MM.1S (cell line): ENCODE measurements around the gene SNRPA1.
"Not testable (repeated sequence)": the region's sequence is repeated elsewhere in the genome, so short reads cannot be mapped to it uniquely, and the experiment has no call there.

Source experiments
- DNase-seq: peaks from one replicate; pipeline ENCODE4 v3.0.0-alpha.2; 2015
- H2AFZ ChIP-seq: fragments of 300-600 bp; sonication (generic); 2 replicates; pipeline ENCODE4 v1.6.0; 2016; ENCODE audit warnings: antibody characterized with exemption, low read length
- H3F3A ChIP-seq: fragments of 300-600 bp; sonication (generic); 2 replicates; pipeline ENCODE4 v1.6.1; 2016; ENCODE audit warnings: mild to moderate bottlenecking, antibody characterized with exemption, low read length, moderate library complexity, mixed read lengths; ENCODE audit not compliant: insufficient read depth
- H3K27ac ChIP-seq: fragments of 300-600 bp; sonication (generic); 2 replicates; pipeline ENCODE4 v1.5.1; 2016; ENCODE audit warnings: mild to moderate bottlenecking, low read length
- H3K27me3 ChIP-seq: fragments of 300-600 bp; sonication (generic); replicated peaks from 2 replicates; pipeline ENCODE4 v1.6.0; 2016; ENCODE audit warnings: low read length; ENCODE audit not compliant: insufficient read depth
- H3K36me3 ChIP-seq: fragments of 300-600 bp; sonication (generic); replicated peaks from 2 replicates; pipeline ENCODE4 v1.6.1; 2016; ENCODE audit warnings: mild to moderate bottlenecking, low read length, mixed read lengths; ENCODE audit not compliant: insufficient read depth
- H3K4me1 ChIP-seq: fragments of 300-600 bp; sonication (generic); 2 replicates; pipeline ENCODE4 v1.6.1; 2016; ENCODE audit warnings: low read length, mixed read lengths
- H3K4me2 ChIP-seq: fragments of 300-600 bp; sonication (generic); 2 replicates; pipeline ENCODE4 v1.6.0; 2016; ENCODE audit warnings: low read depth, low read length
- H3K4me3 ChIP-seq: fragments of 300-600 bp; sonication (generic); 2 replicates; pipeline ENCODE4 v1.5.1; 2016; ENCODE audit warnings: low read length, mixed read lengths
- H3K79me2 ChIP-seq: fragments of 300-600 bp; sonication (generic); 2 replicates; pipeline ENCODE4 v1.6.1; 2016; ENCODE audit warnings: mixed run types, low read length, mixed read lengths
- H3K9ac ChIP-seq: fragments of 300-600 bp; sonication (generic); 2 replicates; pipeline ENCODE4 v1.6.1; 2016; ENCODE audit warnings: low read length, mixed read lengths
- H3K9me2 ChIP-seq: fragments of 300-600 bp; sonication (generic); replicated peaks from 2 replicates; pipeline ENCODE4 v1.6.1; 2016; ENCODE audit warnings: mild to moderate bottlenecking, low read length, mixed read lengths; ENCODE audit not compliant: insufficient read depth
- H3K9me3 ChIP-seq: fragments of 300-600 bp; sonication (generic); replicated peaks from 2 replicates; pipeline ENCODE4 v1.6.1; 2016; ENCODE audit warnings: mild to moderate bottlenecking, low read length, mixed read lengths; ENCODE audit not compliant: insufficient read depth
- H4K20me1 ChIP-seq: fragments of 300-600 bp; sonication (generic); 2 replicates; pipeline ENCODE4 v1.6.1; 2016; ENCODE audit warnings: mild to moderate bottlenecking, low read length, moderate library complexity, mixed read lengths; ENCODE audit not compliant: insufficient read depth
- EZH2 ChIP-seq: fragments of 300-600 bp; sonication (generic); optimal IDR thresholded peaks from 2 replicates; pipeline ENCODE3; 2017; ENCODE audit warnings: low read depth, mild to moderate bottlenecking, antibody characterized with exemption, low read length, mixed read lengths
- EZH2phosphoT487 ChIP-seq: fragments of 300-600 bp; sonication (generic); IDR thresholded peaks from 2 replicates; pipeline ENCODE4 v1.6.1; 2018; ENCODE audit warnings: antibody characterized with exemption, low read length
- TF ChIP-seq, protein P1 (sequence below): fragments of 300-600 bp; sonication (generic); IDR thresholded peaks from 2 replicates; pipeline ENCODE4 v1.5.1; 2016; ENCODE audit warnings: antibody characterized with exemption, low read length, mixed read lengths

SNRPA1 gene

DNA sequence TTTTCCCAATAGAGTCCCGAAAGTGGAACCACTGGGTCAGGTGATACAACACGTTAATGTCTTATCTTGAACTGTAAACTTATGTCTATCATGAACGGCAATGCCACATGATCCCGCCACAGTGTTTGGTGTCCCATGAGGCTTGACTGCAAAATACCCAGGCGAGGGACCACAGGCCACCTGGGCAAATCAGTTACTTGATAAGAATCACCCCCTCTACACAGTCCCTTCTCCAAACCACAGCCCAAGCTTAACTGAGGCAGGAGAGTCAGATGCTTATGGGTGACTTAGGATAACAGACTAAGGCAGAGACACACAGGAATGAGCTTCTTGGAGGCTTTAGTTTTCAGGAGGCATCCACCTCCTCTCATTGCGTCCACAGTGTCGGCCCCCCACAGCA, 42.9 kb upstream of the SNRPA1 start:
- Histone ChIP-seq H2AFZ (no peak overlapping the region), H3K9me2 (no peaks in the 10 kb centered on the region), H3K4me2 (no peak overlapping the region), H3F3A (no peaks in the 10 kb centered on the region), H3K9ac (no peak overlapping the region), H3K79me2 (no peaks in the 10 kb centered on the region), H3K36me3 (no peaks in the 10 kb centered on the region), H3K27ac (no peak overlapping the region), H3K27me3 (no peaks in the 10 kb centered on the region), H4K20me1 (no peaks in the 10 kb centered on the region), H3K9me3 (no peaks in the 10 kb centered on the region), H3K4me1 (no peaks in the 10 kb centered on the region), H3K4me3 (no peak overlapping the region)
- TF ChIP-seq EZH2 (no peak), EZH2phosphoT487 (no peak)
- TF ChIP-seq, protein P1, sequence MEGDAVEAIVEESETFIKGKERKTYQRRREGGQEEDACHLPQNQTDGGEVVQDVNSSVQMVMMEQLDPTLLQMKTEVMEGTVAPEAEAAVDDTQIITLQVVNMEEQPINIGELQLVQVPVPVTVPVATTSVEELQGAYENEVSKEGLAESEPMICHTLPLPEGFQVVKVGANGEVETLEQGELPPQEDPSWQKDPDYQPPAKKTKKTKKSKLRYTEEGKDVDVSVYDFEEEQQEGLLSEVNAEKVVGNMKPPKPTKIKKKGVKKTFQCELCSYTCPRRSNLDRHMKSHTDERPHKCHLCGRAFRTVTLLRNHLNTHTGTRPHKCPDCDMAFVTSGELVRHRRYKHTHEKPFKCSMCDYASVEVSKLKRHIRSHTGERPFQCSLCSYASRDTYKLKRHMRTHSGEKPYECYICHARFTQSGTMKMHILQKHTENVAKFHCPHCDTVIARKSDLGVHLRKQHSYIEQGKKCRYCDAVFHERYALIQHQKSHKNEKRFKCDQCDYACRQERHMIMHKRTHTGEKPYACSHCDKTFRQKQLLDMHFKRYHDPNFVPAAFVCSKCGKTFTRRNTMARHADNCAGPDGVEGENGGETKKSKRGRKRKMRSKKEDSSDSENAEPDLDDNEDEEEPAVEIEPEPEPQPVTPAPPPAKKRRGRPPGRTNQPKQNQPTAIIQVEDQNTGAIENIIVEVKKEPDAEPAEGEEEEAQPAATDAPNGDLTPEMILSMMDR: no peak
- no peak for DNase-seq

DNA sequence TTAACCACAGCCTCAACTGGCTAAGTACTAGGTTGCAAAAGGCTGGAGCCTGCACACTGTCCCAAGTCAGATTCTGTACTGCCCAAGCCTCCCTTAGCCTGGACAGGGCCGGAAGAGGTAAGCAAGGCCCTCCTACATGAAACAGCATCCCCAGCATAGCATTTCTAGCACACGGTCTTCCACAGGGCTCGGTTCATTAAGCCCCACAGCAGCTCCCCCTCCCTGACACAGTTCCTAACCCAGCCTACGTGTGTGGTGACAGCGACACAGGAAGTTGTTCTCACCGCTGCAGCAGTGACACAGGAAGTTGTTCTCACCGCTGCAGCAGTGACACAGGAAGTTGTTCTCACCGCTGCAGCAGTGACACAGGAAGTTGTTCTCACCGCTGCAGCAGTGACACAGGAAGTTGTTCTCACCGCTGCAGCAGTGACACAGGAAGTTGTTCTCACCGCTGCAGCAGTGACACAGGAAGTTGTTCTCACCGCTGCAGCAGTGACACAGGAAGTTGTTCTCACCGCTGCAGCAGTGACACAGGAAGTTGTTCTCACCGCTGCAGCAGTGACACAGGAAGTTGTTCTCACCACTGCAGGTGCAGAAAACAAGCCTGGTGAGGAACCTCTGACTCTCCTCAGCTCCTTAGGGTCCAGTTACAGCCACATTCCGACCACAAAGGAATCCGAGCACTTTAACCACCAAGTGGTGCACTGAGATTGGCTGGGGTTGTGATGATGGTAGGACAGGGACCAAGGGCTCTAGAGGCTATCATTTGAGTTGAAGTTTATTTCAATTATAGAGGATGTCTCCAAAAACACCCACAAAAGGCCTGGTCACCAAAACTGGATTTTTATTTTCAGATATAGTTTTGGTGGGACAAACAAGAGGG, 39.1 kb upstream of the SNRPA1 start:
- not testable (repeated sequence) for H3K4me2 ChIP-seq
- H2AFZ ChIP-seq: peak overlapping the region; percentile 52

DNA sequence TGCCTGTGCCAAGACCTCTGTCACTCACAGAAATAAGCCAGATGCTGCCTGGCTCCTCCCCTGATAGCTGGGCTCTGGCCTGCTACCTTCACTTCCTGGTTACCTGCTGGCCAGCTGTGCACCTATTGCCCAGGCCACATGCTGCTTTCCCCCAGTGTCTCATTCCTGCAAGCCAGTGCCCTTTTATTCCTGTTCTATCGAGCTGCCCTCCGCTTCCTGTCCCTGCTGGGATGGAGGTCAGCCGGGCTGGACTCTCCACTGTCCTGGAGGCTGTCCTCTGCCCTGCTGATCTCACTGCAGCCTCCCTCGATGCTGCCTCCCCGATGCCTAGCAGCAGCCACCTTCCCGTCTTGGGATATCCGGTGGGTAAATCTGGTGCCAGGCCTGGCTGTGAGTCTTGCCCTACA, 37.0 kb upstream of the SNRPA1 start:
- Histone ChIP-seq H3F3A (no peaks in the 10 kb centered on the region), H3K4me3 (no peak overlapping the region), H3K9ac (no peak overlapping the region), H2AFZ (no peak overlapping the region), H3K4me1 (no peaks in the 10 kb centered on the region), H3K27me3 (peaks cover 19% of the 10 kb centered on the region), H3K79me2 (no peaks in the 10 kb centered on the region), H3K27ac (no peak overlapping the region), H3K36me3 (no peaks in the 10 kb centered on the region), H3K9me2 (no peaks in the 10 kb centered on the region), H4K20me1 (no peaks in the 10 kb centered on the region), H3K4me2 (no peak overlapping the region), H3K9me3 (no peaks in the 10 kb centered on the region)
- no peak for DNase-seq
- TF ChIP-seq, protein P1: no peak
- TF ChIP-seq EZH2phosphoT487 (no peak), EZH2 (no peak)

More for the DNA sequence above, 39.1 kb upstream of the SNRPA1 start:
- not testable (repeated sequence) for H3K27ac ChIP-seq, H3K9me2 ChIP-seq, H3K4me1 ChIP-seq, H3K9ac ChIP-seq, H3K4me3 ChIP-seq, H3K27me3 ChIP-seq, H3K9me3 ChIP-seq, H3F3A ChIP-seq, H3K79me2 ChIP-seq, DNase-seq, H4K20me1 ChIP-seq, H3K36me3 ChIP-seq

DNA sequence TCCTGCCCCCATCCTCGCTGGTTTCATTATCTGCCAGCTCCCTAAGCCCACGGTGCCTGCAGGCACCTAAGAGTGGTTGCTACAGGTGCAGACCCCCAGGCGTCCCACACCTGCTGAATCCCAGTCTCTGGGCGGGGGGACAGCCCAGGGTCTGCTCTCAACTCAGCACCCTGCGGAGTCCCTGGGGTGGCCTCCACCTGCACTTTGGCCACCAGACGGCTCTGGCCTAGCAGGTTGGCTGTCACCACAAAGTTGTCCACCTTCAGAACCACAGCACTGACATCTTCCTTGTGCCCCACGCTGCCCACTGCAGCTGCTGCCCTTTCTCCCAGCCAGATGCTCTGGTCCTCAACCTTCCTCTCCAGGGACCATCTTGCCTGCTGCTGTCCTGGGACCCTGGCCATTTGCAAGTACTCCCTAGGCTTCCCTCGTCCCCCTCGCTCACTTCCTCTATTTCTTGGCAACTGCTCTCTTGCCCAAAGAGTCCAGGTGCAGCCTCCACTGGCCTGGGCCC, 34.9 kb upstream of the SNRPA1 start:
- no peak overlapping the region for H3K4me3 ChIP-seq
- H3K9me3 ChIP-seq: no peaks in the 10 kb centered on the region
- H3K36me3 ChIP-seq: no peaks in the 10 kb centered on the region
- H3K27me3 ChIP-seq: peaks cover 41% of the 10 kb centered on the region
- no peak overlapping the region for H2AFZ ChIP-seq
- no peaks in the 10 kb centered on the region for H3F3A ChIP-seq
- DNase-seq: no peak
- H4K20me1 ChIP-seq: no peaks in the 10 kb centered on the region
- H3K27ac ChIP-seq: no peak overlapping the region
- no peak overlapping the region for H3K4me2 ChIP-seq
- H3K4me1 ChIP-seq: no peaks in the 10 kb centered on the region
- no peak overlapping the region for H3K9ac ChIP-seq
- H3K9me2 ChIP-seq: no peaks in the 10 kb centered on the region
- TF ChIP-seq EZH2phosphoT487 (no peak), EZH2 (no peak)
- TF ChIP-seq, protein P1: no peak
- no peaks in the 10 kb centered on the region for H3K79me2 ChIP-seq
